Stimulated activated CD4-positive, alpha-beta T cell treated with anti-CD3 and anti-CD28 coated beads, Interleukin-1b, Interleukin-23, amount 100 ng/mL, for 24 hours (primary cell): ENCODE data around the gene EFCAB13.

Experiments used
- DNase-seq, 4 experiments: peaks; one replicate each; pipeline ENCODE4 v3.0.0-alpha.2; 2020; ENCODE audit warnings: low read depth in 4 of 4, low spot score in 1 of 4

EFCAB13 gene

DNA sequence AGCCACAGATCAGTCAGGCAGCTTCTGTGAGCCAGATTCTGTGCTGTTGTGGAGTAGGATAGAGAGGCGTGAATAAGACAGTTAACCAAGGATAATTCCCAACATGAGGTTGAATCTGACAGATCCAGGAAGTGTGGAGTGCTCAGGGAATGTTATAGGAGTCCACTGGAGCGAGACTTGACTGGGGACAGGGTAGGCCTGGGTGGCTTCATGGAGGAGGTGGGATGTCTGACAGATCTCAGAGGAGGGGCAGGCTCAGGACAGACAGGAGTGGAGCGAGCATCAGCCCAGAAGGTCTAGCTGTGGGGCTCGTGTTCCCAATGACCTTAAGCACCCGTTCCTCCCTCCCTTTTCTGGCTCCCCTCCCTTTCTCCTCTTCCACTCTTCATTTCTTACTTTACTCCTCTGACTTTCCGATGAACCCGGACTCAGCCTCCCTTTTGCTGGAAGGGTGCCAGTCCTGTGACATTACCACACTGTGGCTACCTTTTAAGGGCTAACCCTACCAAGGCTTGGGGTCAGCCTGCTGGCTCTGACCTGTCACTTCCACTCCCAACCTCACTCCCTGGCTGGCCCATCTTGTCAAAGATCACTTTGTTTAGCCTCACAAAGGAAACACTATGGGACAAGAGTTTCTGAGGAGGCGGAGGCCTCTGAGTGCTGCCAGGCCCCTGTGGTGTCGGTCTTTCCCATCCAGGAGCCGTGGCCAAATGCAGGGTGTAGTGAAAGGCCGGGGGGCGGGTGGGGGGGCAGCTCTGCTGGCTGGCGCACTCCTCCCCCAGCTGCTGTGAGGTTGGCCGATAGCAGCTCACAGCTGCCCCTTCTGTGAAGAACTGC lies 28.5 kb upstream of the EFCAB13 start:
- DNase-seq = no peak

DNA sequence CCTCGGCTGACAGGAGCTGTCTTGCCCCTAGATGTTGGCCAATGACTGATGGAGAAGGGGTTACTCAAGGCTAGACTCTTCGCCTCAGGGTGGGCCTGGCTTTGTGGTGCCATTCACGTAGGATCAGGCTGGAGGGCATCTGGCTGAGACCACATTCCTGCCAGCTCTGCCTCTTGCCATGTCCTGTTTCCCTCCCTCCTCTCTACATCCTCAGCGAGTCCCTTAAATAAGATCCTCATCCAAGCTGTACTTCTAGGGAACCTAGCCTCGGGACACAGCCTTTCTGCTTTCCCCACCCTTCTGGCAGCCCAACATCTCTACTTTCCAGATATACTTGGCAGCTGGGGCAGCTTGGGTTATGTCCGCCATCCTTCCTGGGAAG lies 27.9 kb upstream of the EFCAB13 start:
- no peak for DNase-seq

DNA sequence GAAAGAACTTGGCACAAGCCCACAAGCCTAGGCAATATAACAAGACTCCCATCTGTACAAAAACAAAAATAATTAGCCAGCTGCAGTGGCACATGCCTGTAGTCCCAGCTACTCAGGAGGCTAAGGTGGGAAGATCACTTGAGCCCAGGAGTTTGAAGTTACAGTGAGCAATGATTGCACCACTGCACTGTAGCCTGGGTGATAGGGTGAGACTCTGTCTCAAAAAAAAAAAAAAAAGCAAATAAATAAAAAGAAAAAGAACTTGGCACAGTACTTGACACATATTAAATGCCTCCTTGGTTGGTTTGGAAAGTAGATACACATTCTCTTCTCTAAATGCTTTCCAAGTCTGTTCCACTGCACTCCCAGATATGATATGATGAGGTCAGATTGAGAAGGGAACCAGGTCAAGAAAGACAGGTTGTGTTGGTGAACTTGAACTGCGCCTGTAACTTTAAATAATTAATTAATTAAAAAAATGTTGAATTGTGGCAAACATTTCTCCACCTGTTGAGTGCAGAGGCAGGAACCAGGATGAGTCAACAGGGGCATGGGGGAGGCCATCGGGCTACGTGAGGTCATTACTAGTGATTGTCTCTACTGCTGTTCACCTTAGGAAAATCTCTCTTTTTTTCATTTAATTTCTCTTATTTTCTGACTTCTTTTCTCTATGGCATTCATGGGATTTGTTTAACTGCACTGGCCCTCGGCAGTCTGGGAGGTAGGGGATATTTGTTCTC lies 25.9 kb upstream of the EFCAB13 start:
- no peak for DNase-seq

DNA sequence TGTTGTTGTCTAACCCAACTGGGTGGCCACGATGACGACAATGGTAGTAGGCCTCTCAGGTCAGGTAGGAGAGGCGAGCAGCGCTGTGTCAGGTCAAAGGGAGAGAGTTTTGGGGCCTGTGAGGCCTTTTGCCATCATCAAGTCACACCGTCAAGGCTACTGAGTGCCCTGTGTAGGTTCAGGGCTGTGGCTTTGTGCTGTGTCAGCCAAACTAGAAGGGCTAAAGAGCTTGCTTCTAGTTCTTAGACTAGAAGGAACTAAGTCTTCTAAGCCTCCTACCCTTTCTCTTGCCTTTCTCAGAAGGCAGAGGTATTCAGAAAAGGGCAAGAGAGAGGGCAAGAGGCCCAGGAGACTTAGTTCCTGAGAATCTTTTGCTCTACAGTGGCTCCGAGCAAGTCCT lies 25.0 kb upstream of the EFCAB13 start:
- no peak for DNase-seq

DNA sequence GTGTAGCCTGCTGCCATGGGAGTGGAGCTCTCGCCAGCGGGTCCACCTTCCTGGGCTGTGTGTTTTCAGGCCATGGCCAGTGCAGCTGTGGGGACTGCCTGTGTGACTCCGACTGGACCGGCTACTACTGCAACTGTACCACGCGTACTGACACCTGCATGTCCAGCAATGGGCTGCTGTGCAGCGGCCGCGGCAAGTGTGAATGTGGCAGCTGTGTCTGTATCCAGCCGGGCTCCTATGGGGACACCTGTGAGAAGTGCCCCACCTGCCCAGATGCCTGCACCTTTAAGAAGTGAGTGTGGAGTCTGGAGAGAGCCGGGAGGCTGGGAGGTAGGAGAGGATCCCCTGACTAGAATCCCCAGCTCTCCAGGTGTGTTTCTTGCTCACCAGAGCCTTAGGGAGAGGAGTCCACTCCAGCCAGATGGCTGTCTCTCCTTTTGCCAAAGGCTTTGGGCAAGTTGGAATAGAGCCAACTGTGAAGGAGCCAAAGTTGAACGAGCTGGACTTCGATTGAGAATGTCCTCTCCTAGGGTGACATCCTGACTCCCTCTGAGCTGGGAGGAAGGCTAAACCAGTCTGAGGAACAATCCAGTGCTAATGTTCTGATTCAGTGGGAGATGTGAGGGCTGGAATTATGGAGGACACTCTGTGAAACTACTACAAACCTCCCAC lies 24.4 kb upstream of the EFCAB13 start:
- DNase-seq = no peak

DNA sequence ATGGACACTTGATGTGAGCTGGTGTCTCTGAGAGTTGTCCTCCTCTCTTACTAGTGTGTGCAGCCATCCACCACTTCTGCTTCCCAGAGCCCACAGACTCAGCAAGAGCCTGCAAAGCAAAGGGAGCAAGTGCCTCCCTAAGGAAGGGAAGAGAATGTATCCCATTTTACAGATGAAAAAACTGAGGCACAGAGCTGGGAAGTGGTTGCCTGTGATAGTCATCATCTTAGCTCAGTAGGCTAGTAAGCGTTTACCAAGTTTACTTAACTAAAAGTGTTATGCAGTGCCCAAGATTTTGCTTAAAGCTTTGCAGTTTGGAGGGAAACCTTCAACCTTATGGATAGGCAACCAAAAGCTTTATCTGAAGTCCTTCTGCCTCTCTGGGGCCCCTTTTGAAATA lies 23.0 kb upstream of the EFCAB13 start:
- DNase-seq = no peak

DNA sequence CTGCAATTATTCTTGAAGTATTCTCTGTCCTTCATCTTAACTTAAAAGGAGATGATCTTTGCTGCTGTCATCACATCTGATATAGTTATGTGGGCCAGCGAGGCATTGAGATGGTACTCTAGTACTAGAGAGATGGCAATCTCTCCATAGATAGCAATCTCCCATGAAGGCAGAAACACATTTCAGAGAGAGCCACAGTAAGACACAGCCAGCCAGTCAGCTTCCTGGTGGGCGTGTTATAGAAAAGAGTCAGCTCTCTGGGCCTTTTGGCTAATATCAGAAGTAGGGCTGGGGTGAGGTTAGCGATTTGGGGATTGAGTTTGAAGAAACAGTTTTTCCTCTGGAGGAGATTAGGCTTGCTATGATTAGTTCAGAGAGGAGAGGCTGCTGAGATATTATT lies 22.6 kb upstream of the EFCAB13 start:
- DNase-seq = no peak

DNA sequence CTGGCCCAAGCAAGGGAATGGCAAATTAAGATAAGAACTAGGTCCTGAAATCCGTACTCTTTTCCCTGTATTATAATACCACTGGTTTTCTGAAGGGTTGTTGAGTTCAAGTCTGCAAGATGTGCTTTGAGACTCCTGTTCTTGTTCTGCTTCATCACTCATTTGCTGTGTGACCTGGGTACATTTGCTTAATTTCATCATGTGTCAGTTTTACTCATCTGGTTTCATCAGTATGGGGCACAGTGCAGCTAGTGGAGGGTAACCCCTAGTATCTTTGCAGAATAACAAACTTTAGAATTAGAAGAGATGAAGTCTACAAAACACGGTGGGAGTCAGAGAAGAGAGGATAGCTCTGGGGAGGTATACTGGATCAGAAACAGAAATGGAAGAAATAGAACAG lies 21.9 kb upstream of the EFCAB13 start:
- DNase-seq = no peak

DNA sequence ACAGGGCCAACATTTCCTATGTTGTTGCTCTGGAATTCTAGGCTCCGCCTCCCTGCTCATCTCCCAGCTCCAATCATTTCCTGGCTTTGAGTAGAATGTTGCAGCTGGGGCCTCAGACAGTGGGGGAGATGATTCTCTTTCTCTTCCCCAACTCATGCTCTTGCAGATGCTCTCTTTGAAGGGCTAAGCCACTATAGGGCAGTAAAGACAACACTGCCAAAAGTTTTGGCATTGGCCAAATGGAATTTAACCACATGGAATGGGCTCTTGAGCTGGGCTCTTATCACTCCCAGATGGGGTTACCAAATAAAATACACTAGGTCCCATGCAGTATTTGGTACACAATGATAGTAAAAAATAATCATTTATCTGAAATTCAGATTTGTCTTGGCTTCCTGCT lies 19.6 kb upstream of the EFCAB13 start:
- no peak for DNase-seq

DNA sequence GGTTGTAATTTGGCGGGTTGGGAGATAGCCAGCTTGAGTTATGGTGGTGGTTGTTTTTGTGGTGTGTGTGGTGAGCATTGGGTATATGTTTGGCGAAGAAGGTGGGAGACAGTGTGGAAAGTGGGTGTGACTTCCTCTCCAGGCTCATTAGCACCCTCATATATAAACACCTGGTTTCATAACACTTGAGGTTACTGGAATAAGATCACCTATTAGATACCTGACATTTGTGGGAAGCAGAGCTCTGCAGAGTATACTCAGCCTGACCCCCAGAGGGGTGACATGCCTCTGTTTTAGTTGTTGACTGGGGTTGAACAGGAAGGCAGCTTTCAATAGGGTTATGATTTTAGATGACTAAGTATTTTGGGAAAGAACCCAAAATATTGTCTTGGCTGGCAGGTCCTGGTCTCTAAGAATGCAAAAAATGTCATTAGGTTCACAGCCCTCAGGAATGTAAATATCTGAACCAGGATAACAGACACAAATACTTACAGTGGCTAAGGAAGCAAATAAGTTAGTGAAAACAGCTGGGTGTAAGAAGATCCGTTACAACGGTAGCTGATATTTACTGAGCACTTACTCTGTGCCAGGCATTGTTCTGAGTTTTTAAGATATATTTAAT lies 18.3 kb upstream of the EFCAB13 start:
- DNase-seq = no peak

DNA sequence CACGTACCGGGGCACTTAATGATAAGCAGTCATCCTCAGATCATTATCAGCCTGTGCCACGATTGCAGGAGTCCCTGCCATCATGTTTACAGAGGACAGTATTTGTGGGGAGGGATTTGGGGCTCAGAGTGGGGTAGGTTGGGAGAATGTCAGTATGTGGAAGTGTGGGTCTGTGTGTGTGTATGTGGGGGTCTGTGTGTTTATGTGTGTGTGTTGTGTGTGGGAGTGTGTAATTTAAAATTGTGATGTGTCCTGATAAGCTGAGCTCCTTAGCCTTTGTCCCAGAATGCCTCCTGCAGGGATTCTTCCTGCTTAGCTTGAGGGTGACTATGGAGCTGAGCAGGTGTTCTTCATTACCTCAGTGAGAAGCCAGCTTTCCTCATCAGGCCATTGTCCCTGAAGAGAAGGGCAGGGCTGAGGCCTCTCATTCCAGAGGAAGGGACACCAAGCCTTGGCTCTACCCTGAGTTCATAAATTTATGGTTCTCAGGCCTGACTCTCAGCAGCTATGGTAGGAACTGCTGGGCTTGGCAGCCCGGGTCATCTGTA lies 13.5 kb upstream of the EFCAB13 start:
- DNase-seq = no peak

DNA sequence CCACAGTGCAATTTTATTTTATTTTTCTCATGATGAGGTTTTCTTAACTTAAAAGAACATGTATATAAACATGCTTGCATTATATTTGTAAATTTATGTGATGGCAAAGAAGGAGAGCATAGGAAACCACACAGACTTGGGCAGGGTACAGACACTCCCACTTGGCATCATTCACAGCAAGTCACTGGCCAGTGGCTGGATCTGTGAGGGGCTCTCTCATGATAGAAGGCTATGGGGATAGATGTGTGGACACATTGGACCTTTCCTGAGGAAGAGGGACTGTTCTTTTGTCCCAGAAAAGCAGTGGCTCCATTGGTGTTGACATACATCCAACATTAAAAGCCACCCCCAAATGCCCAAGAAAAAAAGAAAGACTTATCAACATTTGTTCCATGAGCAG lies 12.3 kb upstream of the EFCAB13 start:
- DNase-seq = no peak

DNA sequence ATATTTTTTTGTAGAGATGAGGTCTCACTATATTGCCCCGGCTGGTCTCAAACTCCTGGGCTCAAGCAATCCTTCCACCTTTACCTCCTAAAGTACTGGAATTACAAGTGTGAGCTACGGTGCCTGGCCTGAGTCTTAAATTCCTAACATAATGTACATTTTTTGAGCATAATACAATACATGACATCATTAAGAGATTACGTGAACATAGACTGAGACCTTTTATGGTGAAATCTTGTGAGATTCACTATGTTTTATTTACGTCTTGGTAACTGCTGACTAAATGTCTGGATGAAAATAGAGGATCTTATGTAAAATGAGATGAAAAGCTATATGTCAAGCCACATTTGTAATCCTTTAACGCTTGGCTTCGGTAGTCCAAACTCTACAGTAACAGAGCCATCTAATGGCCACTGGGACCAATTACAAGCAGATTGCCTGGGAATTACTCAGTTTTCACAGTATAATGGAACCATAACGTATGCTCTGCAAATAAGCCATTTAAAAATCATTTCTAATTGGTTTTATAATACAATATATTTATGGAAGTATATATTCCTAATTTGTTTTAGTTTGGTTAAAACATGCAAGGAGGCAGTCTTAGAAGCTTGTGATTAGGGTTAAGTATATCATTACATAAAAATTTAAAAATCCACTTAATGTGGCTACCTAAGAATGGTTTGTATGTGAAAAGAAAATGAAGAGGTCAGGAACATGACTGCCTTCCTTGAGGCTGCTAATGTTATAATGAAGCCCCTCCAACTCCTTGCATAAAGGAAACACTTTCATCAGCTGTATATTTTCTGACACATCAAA lies 8.1 kb upstream of the EFCAB13 start:
- DNase-seq = no peak

DNA sequence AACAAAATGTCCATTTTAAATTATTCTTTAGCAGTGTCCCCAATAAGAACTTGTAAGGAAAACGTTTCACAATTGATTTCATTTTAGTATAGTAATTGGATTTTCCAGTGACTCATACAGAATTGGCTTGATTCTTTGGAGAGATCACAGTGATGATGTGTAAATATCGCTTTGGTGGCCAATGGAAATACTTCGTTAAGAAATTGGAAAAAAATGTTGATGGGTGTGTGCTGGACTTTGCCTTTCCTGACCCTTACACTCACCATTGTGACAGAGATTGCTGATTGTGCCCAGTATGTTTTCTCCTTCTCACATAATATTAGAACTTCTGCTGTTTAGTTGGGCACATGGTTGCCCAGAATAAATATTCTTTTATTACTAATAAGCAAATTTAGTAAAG lies 7.4 kb upstream of the EFCAB13 start:
- no peak for DNase-seq

DNA sequence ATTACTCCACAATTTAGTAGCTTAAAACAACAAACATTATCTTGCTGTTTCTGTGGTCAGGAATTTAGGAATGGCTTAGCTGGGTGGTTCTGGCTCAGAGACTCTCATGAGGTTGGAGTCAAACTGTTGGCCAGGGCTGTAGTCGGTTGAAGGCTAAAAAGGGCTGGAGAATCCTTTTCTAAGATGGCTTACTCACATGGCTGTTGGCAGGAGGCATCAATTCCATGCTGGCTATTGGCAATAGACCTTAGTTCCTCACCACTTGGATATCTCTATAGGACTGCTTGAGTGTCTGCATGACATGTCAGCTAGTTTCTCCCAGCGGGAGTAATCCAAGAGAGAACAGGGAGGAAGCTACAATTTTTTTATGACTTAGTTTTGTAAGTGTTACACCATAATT lies 6.6 kb upstream of the EFCAB13 start:
- DNase-seq = no peak

DNA sequence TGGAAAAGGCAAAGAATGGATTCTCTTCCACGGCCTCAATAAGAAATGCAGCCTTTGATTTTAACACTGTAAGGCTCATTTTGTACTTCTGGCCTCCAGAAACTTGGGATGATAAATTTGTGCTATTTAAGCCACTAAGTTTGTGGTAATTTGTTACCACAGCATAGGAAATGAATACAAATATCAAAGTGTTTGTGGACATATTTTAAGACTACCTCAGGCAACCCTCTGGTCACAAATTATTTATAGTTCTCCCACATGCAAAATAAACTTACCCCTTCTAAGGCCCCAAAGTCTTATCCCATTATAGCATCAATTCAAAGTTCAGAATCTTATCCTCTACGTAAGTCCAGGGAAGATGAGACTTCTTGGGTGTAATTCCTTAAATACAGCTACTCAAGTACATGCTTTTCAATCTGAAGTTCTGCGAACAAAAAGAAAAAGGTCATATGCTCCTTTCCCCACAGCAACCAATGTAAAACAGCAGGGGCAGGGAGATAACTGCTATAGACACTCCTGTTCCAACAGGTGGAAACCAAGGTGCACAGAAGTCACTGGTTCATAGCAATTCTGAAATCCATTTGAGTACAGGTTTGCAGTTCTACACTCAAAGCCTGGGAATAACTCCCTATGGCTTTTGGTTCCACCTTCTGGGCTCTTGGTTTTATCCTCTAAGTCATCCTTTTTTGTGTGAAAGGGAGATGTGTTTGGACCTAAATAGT lies 5.4 kb upstream of the EFCAB13 start:
- no peak for DNase-seq

DNA sequence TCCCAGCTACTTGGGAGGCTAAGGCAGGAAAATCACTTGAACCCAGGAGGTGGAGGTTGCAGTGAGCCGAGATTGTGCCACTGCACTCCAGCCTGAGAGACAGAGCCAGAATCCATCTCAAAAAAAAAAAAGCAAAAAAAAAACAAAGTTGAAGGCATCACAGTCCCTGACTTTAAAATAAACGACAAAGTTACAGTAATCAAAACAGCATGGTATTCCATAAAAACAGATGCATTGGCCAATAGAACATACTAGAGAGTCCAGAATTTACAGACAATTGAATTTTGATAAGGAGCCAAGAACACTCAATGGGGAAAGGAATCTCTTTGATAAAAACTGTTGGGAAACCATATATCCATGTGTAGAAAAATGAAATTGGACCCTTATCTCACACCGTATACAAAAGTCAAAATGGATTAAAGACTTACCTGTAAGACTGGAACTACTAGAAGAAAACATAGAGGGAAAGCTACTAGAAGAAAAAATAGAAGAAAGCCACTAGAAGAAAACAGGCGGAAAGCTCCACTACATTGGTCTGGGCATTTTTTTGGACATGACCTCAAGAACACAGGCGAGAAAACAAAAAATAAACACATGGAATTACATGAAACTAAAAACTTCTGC lies 2.8 kb upstream of the EFCAB13 start:
- DNase-seq = no peak

DNA sequence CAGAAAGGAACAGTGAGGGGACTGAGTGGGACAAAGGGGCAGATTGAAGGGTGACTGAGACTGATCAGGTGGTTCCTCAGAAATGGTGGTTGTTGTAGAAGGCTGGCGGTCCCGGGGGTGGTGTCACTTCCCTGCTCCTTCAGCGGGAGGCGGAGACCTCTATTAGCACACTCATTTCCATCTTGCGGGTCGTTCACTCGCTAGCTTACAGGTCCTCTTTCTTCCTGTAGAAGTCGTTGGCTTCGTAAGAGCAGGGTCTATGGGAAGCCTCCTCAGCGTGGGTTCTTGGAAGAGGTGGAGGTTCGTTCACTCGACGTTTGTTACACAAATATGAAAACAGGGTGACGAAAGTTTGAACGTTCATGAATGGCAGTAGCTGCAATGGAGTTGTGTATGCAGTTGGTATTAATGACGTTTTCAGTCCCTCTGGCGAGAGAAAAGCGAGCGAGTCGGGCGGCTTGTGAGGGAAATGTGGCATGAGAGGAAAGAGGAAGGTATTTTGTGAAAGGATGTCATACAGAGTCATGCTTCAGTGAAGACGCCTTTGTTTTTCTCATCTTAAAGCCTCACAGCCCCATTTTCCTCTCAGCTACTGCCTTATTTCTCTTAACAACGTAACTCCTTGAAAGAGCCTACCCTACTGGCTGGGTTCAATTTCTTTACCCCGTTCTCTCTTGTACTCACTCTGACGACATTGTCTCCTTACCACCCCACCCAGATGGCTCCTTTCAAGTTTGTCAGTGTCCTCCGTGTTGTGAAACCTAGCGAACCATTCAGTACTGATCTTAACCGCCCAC lies 667 bp downstream of the EFCAB13 start:
- DNase-seq = peak in 2 of 4 experiments; percentile 7 to 27

DNA sequence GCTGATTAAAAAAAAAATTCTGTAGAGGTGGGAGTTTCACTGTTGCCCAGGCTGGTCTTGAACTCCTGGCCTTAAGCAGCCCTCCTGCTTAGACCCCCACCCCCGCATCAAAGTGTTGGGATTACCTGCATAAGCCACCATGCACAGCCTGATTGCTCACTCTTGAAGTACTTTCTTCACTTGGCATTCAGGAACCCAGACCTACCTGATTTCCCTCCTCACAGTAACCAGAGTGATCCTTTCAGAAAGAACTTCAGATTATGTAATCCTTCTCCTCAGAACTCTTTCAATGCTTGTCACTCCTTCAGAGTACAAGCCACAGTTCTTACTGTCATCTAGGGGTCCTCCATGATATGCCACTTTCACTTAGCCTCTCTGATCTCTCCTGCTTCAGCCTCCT lies 1.4 kb downstream of the EFCAB13 start:
- DNase-seq = no peak
